ENCODE measurements around the gene DVL2. TPM values are rescaled to one million over a fixed set of nuclear protein-coding genes. Genes with fewer than 3 reads are reported as not detected.

DVL2 gene
- total and polyA plus RNA-seq, 2 of the 13 experiments (the other 11 are each of a cell fraction or from before 2014, with no cell fraction given): 5.7 to 38.2 TPM

DNA sequence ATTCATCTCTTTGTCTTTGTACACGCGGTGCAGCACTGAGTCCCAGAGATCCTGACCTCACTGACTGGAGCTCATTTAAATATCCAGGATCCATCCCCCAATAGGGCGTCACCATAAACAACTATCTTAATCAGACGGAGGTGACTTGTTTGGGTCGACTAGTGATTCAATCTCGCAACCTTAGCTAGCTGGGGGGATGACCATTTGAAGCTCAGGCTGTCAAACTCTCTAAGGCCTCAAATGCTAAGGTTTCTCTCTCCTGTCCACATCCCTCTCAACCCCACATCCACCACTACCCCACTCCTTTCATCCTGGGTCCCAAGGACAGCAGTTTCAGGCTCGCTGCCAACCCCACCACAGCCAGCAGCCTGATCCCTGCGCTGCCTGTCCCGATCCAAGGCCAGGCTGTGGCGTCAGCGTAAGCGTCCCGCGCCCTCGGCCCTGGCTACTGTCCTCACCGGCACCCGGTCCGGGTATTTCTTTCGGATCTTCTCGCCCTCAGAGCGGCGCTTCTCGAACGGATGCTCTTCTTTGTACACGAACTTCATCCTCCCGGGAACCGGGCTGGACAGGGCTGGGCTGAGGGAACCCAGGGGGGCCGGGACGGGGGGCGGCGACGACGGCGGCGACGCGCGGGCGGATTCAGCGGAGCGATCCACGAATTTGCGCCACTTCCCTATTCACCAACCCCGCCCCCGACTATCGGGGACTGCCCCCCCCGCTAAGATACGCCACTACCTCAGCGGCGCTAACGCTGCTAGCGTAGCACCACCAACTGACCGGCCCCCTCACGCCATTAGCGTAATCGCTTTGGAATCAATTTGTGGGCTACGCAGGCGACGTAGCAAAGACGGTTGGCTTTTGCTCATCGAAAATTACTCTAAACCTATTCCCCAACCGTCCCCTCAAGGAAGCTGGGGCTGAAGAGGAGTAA lies 7.7 kb upstream of the DVL2 start, which contains the start of gene GABARAP (continued):
- TF ChIP-seq EHMT2 (IDR thresholded peaks at IDR 0.05; ENCODE audit: borderline replicate concordance, low read depth, low read length) (no peak), AHDC1 (CRISPR knock-in tag; IDR thresholded peaks at IDR 0.05; ENCODE audit: borderline replicate concordance) (peak; percentile 33; the same call in 1 of the 2 replicates), HDAC1 (CRISPR knock-in tag; IDR thresholded peaks at IDR 0.05) (peak; percentile 86), ZNF777 (CRISPR knock-in tag; IDR thresholded peaks at IDR 0.05) (no peak; the same call in 1 of the 2 replicates), ZNF570 (CRISPR knock-in tag; IDR thresholded peaks at IDR 0.05; ENCODE audit: borderline replicate concordance) (no peak), ZNF225 (CRISPR knock-in tag; IDR thresholded peaks at IDR 0.05) (peak; percentile 72; the same call in 1 of the 2 replicates), MEIS1 (CRISPR knock-in tag; IDR thresholded peaks at IDR 0.05; ENCODE audit: borderline replicate concordance) (0 out of 2 replicates have a peak, but pooled peaks have one; percentile 8), MEF2D (CRISPR knock-in tag; IDR thresholded peaks at IDR 0.05) (0 out of 2 replicates have a peak, but pooled peaks have one; percentile 9), ZNF768 (CRISPR knock-in tag; IDR thresholded peaks at IDR 0.05) (peak; percentile 9; the same call in 1 of the 2 replicates), NR2F1 (CRISPR knock-in tag; IDR thresholded peaks at IDR 0.05) (no peak), XRCC5 (optimal IDR thresholded peaks at IDR 0.05; ENCODE audit: low read length) (peak; percentile 48), GABPB1 (CRISPR knock-in tag; IDR thresholded peaks at IDR 0.05) (peak; percentile 80), KDM3A (CRISPR knock-in tag; IDR thresholded peaks at IDR 0.05; ENCODE audit: low read depth) (peak; percentile 74; the same call in 1 of the 2 replicates), ZNF563 (CRISPR knock-in tag; IDR thresholded peaks at IDR 0.05) (peak; percentile 80; the same call in 1 of the 2 replicates), ESRRA (CRISPR knock-in tag; IDR thresholded peaks at IDR 0.05; ENCODE audit: low read depth) (peak; percentile 46; the same call in 1 of the 2 replicates), ZFP90 (CRISPR knock-in tag; IDR thresholded peaks at IDR 0.05; ENCODE audit: borderline replicate concordance) (0 out of 2 replicates have a peak, but pooled peaks have one; percentile 10), YY1 (IDR thresholded peaks at IDR 0.05; ENCODE audit: insufficient read depth, insufficient replicate concordance, low read depth, low read length) (peak; percentile 30), TBX2 (CRISPR knock-in tag; IDR thresholded peaks at IDR 0.05; ENCODE audit: borderline replicate concordance) (peak; percentile 72; the same call in 1 of the 2 replicates)
- TF ChIP-seq, protein P1, sequence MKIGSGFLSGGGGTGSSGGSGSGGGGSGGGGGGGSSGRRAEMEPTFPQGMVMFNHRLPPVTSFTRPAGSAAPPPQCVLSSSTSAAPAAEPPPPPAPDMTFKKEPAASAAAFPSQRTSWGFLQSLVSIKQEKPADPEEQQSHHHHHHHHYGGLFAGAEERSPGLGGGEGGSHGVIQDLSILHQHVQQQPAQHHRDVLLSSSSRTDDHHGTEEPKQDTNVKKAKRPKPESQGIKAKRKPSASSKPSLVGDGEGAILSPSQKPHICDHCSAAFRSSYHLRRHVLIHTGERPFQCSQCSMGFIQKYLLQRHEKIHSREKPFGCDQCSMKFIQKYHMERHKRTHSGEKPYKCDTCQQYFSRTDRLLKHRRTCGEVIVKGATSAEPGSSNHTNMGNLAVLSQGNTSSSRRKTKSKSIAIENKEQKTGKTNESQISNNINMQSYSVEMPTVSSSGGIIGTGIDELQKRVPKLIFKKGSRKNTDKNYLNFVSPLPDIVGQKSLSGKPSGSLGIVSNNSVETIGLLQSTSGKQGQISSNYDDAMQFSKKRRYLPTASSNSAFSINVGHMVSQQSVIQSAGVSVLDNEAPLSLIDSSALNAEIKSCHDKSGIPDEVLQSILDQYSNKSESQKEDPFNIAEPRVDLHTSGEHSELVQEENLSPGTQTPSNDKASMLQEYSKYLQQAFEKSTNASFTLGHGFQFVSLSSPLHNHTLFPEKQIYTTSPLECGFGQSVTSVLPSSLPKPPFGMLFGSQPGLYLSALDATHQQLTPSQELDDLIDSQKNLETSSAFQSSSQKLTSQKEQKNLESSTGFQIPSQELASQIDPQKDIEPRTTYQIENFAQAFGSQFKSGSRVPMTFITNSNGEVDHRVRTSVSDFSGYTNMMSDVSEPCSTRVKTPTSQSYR (CRISPR knock-in tag; IDR thresholded peaks at IDR 0.05; ENCODE audit: borderline replicate concordance): peak; percentile 9; the same call in 1 of the 2 replicates

Measured in HepG2 (cell line).